Measurements from ENCODE around the gene TMEM132D. TPM values are rescaled to one million over a fixed set of nuclear protein-coding genes. Genes with fewer than 3 reads are reported as not detected.

TMEM132D gene
- total RNA-seq, 1 experiment from 2014 or later, result not detected

DNA sequence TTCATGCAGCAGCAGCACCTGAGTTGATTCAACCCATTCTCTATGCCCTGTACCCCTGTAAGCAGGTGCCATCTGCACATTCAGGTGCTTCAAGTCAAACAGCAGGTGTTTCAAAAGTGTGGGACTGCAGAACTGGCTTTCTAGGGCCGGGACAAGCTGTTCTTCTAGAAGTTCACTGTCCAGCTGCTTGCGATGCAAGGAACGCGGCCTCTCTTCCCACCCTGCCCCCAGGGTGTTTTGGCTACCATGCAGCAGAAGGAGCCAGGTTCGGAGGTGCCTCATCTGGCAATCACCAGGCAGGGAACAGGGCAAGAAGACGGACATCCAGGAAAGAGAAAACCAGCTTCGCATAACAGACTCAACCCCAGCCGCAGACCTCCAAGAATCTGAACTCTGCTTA is 35.2 kb downstream of the TMEM132D start:
- ChIA-PET CTCF (no interaction called here), POLR2A (ENCODE audit: low non-redundant PET) (no interaction called here)
- no TSS peak for BruUV-seq (replicated peaks)
- Histone ChIP-seq H3K27me3 (replicated peaks; ENCODE audit: insufficient read depth, low read depth, low read length, poor library complexity) (no peaks in the 10 kb centered on the region), H3K4me1 (ENCODE audit: insufficient read depth, low read length, poor library complexity, severe bottlenecking) (no peaks in the 10 kb centered on the region), H3K36me3 (ENCODE audit: insufficient read depth, low read length, poor library complexity, severe bottlenecking) (no peaks in the 10 kb centered on the region), H3K27ac (ENCODE audit: low read depth, low read length, poor library complexity, severe bottlenecking) (no peak overlapping the region), H3K4me3 (ENCODE audit: low read depth, low read length, poor library complexity, severe bottlenecking) (no peak overlapping the region), H3K9me3 (ENCODE audit: low read depth, low read length, poor library complexity, severe bottlenecking) (peaks cover 27% of the 10 kb centered on the region)
- no peak for TF ChIP-seq EZH2 (IDR thresholded peaks at IDR 0.05; ENCODE audit: borderline replicate concordance, low read depth, low read length, poor library complexity, severe bottlenecking)
- TF ChIP-seq, protein P1, sequence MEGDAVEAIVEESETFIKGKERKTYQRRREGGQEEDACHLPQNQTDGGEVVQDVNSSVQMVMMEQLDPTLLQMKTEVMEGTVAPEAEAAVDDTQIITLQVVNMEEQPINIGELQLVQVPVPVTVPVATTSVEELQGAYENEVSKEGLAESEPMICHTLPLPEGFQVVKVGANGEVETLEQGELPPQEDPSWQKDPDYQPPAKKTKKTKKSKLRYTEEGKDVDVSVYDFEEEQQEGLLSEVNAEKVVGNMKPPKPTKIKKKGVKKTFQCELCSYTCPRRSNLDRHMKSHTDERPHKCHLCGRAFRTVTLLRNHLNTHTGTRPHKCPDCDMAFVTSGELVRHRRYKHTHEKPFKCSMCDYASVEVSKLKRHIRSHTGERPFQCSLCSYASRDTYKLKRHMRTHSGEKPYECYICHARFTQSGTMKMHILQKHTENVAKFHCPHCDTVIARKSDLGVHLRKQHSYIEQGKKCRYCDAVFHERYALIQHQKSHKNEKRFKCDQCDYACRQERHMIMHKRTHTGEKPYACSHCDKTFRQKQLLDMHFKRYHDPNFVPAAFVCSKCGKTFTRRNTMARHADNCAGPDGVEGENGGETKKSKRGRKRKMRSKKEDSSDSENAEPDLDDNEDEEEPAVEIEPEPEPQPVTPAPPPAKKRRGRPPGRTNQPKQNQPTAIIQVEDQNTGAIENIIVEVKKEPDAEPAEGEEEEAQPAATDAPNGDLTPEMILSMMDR (conservative IDR thresholded peaks at IDR 0.05; ENCODE audit: low read depth, low read length), result no peak
- no peak for DNase-seq (ENCODE audit: low spot score)
- intact Hi-C loops (cut with micrococcal nuclease; ENCODE audit: unreplicated experiment), result no loop called here

DNA sequence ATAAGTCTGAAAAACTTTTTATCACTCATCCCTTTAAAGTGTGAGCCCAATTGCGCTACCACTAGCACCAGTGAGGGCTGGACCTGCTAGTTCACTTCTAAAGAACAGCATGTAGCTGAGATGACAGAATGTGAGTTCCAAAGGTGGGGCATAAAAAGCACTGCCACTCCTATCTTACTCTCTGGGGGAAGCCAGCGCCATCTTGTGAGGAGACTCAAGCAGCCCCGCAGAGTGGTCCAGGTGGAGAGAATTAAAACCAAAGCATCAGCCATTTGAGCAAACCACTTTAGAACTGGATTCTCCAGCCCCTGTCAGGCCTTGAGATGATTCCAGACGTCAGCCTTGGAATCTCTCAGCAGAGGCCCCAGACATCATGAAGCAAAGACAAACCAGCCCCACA is 39.9 kb downstream of the TMEM132D start:
- intact Hi-C loops (cut with micrococcal nuclease; ENCODE audit: unreplicated experiment), result no loop called here
- no peaks in the 10 kb centered on the region for H3K36me3 ChIP-seq (ENCODE audit: insufficient read depth, low read length, poor library complexity, severe bottlenecking)
- no peak overlapping the region for H3K27ac ChIP-seq (ENCODE audit: low read depth, low read length, poor library complexity, severe bottlenecking)
- H3K4me3 ChIP-seq (ENCODE audit: low read depth, low read length, poor library complexity, severe bottlenecking), result no peak overlapping the region
- H3K9me3 ChIP-seq (ENCODE audit: low read depth, low read length, poor library complexity, severe bottlenecking), result peaks cover 28% of the 10 kb centered on the region
- no peaks in the 10 kb centered on the region for H3K4me1 ChIP-seq (ENCODE audit: insufficient read depth, low read length, poor library complexity, severe bottlenecking)
- POLR2A ChIA-PET (ENCODE audit: low non-redundant PET), result no interaction called here
- CTCF ChIA-PET, result no interaction called here
- TF ChIP-seq, protein P1 (conservative IDR thresholded peaks at IDR 0.05; ENCODE audit: low read depth, low read length), result no peak
- no peak for TF ChIP-seq EZH2 (IDR thresholded peaks at IDR 0.05; ENCODE audit: borderline replicate concordance, low read depth, low read length, poor library complexity, severe bottlenecking)
- H3K27me3 ChIP-seq (replicated peaks; ENCODE audit: insufficient read depth, low read depth, low read length, poor library complexity), result no peaks in the 10 kb centered on the region
- no peak for DNase-seq (ENCODE audit: low spot score)
- BruUV-seq (replicated peaks), result no TSS peak

DNA sequence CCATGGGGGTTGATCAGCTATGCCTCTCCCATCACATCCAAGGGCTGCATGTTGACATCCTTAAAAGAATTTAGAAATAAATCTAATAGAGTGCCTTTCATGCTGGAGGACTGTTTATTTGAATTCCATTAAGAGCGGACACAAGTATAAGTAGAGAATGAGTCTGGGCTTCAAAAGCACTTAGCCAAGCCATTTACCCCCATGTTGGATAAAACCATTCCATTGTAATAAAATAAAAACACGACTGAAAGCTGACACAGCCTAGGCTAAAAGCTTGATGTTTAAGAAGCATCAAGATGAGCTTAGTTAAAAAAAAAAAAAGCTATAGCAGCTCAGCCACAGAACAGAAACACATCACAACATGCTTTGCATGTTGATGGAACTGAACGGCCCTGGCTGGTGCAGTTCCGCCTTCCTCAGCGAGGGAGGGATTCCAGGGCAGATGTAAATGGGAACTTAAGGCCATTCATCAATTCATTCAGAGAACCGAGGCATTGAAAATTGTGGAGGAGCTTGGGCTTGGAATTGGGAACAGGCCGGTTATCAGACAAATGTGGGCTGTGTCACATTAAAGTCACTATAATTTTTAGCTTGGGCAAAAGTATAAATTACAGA is 41.2 kb downstream of the TMEM132D start:
- ChIA-PET POLR2A (ENCODE audit: low non-redundant PET) (no interaction called here), CTCF (no interaction called here)
- H3K4me3 ChIP-seq (ENCODE audit: low read depth, low read length, poor library complexity, severe bottlenecking), result no peak overlapping the region
- BruUV-seq (replicated peaks), result no TSS peak
- no peak overlapping the region for H3K27ac ChIP-seq (ENCODE audit: low read depth, low read length, poor library complexity, severe bottlenecking)
- TF ChIP-seq, protein P1 (conservative IDR thresholded peaks at IDR 0.05; ENCODE audit: low read depth, low read length), result no peak
- TF ChIP-seq EZH2 (IDR thresholded peaks at IDR 0.05; ENCODE audit: borderline replicate concordance, low read depth, low read length, poor library complexity, severe bottlenecking), result no peak
- peaks cover 28% of the 10 kb centered on the region for H3K9me3 ChIP-seq (ENCODE audit: low read depth, low read length, poor library complexity, severe bottlenecking)
- H3K36me3 ChIP-seq (ENCODE audit: insufficient read depth, low read length, poor library complexity, severe bottlenecking), result no peaks in the 10 kb centered on the region
- H3K4me1 ChIP-seq (ENCODE audit: insufficient read depth, low read length, poor library complexity, severe bottlenecking), result no peaks in the 10 kb centered on the region
- intact Hi-C loops (cut with micrococcal nuclease; ENCODE audit: unreplicated experiment), result no loop called here
- no peak for DNase-seq (ENCODE audit: low spot score)
- no peaks in the 10 kb centered on the region for H3K27me3 ChIP-seq (replicated peaks; ENCODE audit: insufficient read depth, low read depth, low read length, poor library complexity)
